GM18873 (cell line): ENCODE measurements around the gene EVC.

Source experiments
- ATAC-seq: cut with Tn5 transposase; IDR thresholded peaks from one replicate; pipeline ENCODE4 v1.9.1; 2021; ENCODE audit warnings: mild to moderate bottlenecking, moderate library complexity, moderate number of reproducible peaks; ENCODE audit not compliant: unreplicated experiment, low FRiP score

EVC gene

DNA sequence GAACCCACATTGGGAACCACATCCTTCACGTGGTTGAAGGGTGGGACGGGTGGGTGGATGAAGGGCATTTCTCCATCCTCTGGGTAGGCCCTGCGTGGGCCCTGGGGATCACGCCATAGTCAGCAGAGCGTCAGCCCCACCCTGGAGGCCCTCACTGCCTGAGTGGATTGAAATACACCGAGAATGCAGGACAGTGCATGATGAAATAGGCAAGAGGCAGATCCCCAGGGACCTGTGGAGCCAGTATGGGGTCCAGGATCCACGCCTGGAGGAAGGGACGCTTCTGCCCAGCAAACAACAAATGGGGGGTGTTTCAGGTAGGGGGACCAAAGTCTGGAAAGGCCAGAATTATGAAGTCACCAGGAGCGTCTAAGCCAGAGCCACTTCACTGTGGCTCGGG is 19.4 kb downstream of the EVC start:
- ATAC-seq, result no peak

DNA sequence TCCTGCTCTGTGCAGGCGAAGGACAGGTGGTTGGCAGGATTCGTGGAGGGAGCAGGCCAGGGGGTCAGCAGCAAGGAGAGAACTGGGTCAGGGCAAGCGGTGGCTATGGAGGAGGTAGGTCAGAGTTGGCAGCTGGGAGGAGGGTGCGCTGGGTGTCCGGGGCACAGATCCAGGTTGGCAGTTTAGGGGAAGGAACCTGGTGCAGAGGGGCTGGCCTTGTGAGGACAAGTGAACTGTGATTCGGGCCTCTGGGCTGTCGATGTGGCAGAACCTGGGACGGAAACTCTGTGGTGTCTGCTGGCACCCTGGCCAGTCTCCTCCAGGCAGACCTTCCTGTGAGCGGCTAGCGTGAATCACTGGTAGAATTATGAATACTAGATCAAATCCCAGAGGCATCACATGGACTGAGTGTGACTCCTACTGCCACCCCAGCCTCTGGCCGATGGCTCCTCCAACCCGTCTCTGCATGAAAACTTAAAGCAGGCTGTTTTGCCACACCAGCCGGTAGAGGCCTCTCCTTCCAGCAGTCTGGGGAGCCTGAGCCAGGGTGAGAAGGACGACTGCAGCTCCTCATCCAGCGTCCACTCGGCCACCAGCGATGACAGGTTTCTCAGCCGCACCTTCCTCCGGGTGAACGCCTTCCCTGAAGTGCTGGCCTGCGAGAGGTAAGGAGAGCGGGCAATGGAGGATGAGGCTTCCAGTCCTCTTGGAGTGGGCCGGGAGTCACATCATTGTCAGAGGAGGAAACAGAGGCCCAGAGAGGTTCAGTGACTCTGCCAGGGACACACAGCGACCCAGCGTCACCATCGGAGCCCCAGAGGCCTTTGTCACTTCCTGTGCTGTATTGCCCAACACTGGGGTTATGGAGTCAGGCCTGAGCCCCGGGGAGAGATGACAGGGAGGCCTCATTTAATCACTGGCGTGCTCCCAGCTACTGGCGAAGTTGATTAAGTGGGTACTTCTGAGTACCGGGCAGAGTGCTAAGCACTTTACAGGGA is 20.3 kb downstream of the EVC start:
- ATAC-seq, result no peak

GRCh38 chr4:5732158-5732557 is 21.2 kb downstream of the EVC start:
- ATAC-seq, result no peak

DNA sequence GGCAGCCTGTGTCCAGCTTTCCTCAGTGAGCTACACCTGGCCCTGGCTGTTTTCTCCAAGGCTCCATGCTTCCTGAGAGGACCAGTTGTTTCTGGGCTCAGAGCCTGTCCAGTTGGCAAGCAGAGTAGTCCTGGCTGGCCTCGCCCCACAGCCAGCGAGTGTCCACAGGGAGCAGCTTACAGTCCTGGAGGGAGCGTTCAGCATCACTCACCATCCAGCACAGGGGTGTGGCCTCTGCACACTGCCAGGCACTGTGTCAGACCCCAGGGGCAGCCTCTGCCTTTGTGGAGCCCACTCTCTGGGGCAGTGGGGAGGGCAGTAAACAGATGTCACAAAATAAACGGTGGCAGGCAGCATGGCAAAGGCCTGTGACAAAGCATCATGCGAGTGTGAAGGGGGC is 23.9 kb downstream of the EVC start:
- ATAC-seq, result no peak

GRCh38 chr4:5735463-5735862 is 24.5 kb downstream of the EVC start:
- no peak for ATAC-seq

- no peak for ATAC-seq
These were observed 27.1 kb downstream of the EVC start for GRCh38 chr4:5738061-5738460.

DNA sequence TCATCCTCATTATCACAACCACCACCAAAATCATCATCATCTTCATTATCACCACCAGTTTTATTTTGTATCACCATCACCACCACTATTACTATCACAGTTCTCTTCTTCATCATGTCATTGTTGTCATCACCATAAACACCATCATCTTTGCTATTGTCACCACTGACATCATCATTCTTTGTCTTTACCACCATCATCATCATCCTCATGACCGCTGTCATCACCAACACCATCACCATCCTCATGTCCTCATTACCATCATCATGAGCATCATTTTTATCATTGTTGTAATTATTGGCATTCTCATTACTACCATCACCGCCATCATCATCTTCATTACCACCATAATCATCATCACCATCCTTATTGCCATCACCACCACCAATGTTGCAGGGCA is 31.4 kb downstream of the EVC start:
- no peak for ATAC-seq

- no peak for ATAC-seq
These were observed 32.0 kb downstream of the EVC start for GRCh38 chr4:5742968-5743367.

- ATAC-seq, result no peak
These were observed 35.2 kb downstream of the EVC start for GRCh38 chr4:5746250-5746649.

DNA sequence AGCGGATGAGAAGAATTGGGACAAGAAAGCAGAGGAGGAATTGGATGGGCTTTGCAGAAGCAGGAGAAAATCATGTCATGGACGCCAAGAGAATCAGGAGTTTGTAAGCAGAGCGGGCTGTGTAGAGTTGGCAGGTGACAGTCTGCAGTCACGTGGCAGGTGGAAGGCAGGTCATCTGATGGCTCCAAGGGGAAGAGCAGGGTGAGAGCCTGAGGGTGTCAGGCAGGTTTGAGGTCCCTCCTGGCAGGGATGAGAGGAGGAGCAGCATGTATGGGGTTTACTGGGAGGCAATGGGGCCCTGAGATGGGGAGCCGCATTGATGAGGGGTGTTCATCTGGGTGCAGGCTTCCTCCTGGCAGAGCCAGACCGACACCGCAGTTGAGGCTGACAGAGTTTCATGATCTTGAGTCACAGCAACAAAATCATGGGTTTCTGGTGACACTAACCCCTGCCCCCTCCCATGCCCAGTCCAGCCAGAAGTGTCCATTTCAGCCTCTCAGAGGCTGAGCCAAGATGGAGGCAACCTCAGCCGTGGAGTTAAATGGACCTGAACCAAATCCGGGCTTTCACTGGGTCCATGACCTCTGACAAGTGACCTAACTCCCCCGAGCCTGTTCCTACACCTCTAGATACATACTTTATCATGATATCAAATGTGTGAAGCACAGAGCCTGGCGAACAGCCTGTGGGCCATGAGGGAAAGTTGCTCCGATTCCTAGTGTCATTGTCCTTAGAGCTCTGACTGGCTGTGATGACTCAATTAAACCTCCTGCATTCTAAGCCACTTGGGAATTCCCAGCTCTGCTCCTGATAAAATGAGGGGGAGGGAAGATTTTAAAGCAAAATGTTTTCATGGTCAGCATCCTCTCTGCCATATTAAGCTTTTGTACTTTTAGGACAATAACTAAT is 36.1 kb downstream of the EVC start:
- no peak for ATAC-seq

- no peak for ATAC-seq
These were observed 36.9 kb downstream of the EVC start for GRCh38 chr4:5747738-5748375.

DNA sequence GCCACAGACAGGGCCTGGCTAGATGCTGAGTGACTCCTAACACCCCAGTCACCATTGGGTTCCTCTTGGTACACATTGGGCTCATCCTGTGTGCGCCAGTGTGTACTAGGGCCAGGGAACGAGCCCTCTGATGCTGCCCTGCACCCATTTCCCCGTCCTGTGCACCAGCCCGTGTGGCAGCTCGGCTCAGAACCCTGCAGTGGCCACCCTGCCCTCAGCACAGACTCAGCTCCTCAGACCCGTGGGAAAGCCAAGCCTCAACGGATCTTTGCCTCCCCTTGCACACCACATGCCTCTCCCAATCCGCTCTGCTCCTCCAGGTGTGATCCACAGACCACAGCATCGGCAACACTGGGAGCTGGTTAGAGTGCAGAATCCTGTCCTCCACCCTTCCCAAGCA is 38.6 kb downstream of the EVC start:
- no peak for ATAC-seq

GRCh38 chr4:5750052-5750945 is 39.3 kb downstream of the EVC start:
- ATAC-seq, result no peak

- no peak for ATAC-seq
These were observed 40.1 kb downstream of the EVC start for GRCh38 chr4:5750946-5751665.

DNA sequence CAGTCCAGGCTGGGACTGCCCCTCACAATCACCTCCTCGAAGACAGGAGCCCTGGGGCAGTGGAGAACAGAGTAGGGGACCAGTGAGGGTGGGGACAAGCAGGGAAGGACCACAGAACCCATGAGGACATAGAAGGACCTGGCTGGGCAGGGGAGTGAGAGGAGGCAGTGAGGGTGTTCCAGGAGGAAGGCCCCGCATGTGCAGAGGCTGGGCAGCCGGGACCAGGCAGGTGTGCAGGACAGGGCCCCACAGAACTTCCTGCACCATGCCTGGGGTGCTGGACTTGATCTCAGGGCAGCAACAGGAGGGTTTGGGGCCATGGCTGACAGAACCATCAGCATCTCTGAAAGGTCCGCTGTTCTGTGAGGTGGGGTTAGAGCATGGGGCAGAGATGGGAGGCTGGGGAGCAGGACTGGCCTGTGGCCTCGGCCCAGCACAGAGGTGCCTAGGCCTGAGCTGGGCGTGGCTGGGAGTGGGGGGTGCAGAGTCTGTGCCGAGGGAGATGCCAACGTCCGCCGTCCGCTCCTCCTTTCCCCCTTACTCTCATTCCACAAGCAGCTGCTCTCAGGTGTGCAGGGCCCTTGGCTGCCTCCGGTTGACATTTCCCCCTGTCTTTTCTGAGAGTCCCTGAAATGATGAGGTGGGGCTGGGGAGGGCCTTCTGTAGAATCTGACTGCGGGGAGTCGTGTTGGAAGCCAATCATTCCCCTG is 40.8 kb downstream of the EVC start:
- no peak for ATAC-seq

DNA sequence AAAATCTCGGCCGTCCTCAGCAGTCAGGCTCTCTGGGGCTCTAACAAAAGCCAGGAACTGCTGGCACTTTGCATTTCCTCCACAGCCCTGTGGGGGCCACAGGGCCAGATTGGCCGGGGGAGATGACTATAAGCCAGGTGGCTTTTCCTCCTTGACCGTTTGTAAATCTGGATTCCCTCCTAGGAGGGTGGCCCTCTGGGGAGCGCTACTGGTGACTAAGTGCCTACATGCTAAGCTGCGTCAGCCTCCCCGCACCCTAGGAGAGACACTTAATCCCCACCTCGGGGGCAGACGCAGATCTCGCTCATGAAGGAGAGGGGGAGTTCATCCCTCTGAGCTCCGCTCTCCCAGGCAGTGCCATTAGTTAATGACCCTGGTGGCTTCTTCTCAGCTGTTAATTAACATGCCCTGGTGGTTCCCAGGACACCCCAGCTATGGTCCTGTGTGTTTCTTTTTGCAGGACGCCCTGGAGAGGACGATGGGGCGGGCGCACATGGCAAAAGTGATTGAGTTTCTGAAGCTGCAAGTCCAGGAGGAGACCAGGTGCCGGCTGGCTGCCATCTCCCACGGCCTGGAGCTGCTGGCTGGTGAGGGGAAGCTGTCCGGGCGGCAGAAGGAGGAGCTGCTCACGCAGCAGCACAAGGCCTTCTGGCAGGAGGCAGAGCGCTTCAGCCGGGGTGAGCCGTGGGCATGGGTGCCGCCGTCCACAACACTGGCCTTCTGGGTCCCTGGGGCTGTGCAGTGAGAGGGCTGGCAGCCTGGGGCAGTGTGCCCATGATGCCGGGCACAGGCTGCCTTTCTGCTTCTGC is 41.6 kb downstream of the EVC start:
- no peak for ATAC-seq

DNA sequence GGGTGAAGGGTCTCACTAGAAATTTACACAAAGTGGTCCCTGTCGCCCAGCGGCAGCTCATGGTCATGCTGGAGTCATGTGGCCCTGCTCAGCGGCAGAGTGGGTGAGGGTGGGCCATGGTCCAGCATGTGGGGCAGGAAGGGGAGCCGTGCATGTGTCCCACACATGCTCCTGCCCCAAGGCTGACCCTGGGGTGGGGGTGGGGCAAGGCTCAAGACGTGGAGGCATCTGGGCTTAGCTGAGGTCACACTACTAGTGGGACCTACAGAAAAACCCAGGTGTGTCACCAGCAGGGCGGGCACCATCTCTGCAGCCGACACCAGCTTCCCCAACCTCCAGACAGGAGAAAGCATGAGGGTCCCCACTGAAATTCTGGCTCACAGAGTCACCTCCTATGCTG is 42.4 kb downstream of the EVC start:
- no peak for ATAC-seq
